ENCODE measurements around the gene WNK2.

WNK2 gene

DNA sequence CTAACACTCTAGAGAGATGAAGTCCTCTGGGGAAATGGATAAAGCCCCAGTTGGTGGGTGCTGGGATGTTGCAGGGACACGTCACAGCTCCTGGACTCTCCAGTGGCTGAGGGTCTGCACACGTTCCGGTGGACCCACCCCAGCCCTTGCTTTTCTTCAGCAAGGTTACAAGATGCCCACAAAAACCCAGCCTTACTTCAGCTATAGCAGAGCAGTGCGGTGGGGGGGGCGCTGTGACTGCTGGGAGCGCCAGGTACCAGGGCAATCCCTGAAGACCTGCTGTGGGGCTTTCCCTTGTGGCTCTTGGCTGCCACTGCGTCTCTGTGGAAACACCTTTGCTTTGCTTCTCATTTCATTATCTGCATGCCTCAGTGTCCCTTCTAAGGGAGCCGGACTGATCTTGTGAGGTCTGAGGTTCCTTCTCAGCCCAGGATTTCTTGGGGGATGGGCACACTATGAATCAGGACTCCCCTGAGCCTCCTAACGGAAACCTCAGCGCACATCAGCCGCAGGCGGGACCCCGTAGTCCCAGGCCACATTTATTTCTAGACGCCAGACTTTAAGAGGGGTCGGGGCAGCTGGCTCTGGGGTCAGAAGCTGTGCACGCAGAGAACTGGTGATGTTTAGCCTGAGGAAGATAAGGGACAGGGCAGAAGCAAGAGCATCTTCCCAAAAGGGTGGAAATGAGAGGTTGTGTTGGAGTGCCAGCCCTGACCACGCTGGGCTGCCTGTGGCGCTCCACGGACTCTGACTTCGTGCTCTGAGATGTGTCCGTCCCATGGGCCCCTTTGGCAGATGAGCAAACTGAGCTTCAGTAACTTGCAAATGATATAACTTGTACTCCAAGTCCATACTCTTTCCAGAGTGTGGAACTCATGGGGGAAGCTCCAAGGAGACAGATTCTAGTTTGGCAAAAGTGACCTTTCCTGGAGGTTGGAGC, 106.8 kb downstream of the WNK2 start:
- DNase-seq (ENCODE audit: low read depth): no peak
- H3K4me3 ChIP-seq (ENCODE audit: control insufficient read depth, low read depth, low read length): no peak overlapping the region
- TF ChIP-seq, protein P1, sequence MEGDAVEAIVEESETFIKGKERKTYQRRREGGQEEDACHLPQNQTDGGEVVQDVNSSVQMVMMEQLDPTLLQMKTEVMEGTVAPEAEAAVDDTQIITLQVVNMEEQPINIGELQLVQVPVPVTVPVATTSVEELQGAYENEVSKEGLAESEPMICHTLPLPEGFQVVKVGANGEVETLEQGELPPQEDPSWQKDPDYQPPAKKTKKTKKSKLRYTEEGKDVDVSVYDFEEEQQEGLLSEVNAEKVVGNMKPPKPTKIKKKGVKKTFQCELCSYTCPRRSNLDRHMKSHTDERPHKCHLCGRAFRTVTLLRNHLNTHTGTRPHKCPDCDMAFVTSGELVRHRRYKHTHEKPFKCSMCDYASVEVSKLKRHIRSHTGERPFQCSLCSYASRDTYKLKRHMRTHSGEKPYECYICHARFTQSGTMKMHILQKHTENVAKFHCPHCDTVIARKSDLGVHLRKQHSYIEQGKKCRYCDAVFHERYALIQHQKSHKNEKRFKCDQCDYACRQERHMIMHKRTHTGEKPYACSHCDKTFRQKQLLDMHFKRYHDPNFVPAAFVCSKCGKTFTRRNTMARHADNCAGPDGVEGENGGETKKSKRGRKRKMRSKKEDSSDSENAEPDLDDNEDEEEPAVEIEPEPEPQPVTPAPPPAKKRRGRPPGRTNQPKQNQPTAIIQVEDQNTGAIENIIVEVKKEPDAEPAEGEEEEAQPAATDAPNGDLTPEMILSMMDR (IDR thresholded peaks at IDR 0.05; ENCODE audit: control insufficient read depth, insufficient read depth, low read depth, low read length, missing control alignments): no peak

- no peak for DNase-seq (ENCODE audit: low read depth)
- TF ChIP-seq, protein P1 (IDR thresholded peaks at IDR 0.05; ENCODE audit: control insufficient read depth, insufficient read depth, low read depth, low read length, missing control alignments): no peak
- no peak overlapping the region for H3K4me3 ChIP-seq (ENCODE audit: control insufficient read depth, low read depth, low read length)
Measured at GRCh38 chr9:93291536-93292287, 107.8 kb downstream of the WNK2 start.

DNA sequence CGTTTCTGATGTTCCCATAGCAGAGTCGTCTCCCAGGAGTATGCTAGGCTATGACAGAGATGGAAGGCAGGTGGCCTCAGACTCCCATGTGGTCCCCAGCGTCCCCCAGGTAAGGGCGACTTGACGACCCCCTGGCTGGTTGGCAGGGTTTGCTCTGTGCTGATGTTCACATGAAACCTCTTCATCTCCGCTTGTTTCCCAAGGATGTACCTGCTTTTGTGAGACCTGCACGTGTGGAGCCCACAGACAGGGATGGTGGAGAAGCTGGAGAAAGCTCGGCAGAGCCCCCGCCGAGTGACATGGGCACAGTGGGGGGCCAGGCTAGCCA, 108.3 kb downstream of the WNK2 start:
- no peak overlapping the region for H3K4me3 ChIP-seq (ENCODE audit: control insufficient read depth, low read depth, low read length)
- no peak for DNase-seq (ENCODE audit: low read depth)
- TF ChIP-seq, protein P1 (IDR thresholded peaks at IDR 0.05; ENCODE audit: control insufficient read depth, insufficient read depth, low read depth, low read length, missing control alignments): no peak

- H3K4me3 ChIP-seq (ENCODE audit: control insufficient read depth, low read depth, low read length): no peak overlapping the region
- DNase-seq (ENCODE audit: low read depth): no peak
- TF ChIP-seq, protein P1 (IDR thresholded peaks at IDR 0.05; ENCODE audit: control insufficient read depth, insufficient read depth, low read depth, low read length, missing control alignments): no peak
Measured at GRCh38 chr9:93292664-93293328, 108.9 kb downstream of the WNK2 start.

- TF ChIP-seq, protein P1 (IDR thresholded peaks at IDR 0.05; ENCODE audit: control insufficient read depth, insufficient read depth, low read depth, low read length, missing control alignments): no peak
- DNase-seq (ENCODE audit: low read depth): no peak
- H3K4me3 ChIP-seq (ENCODE audit: control insufficient read depth, low read depth, low read length): no peak overlapping the region
Measured at GRCh38 chr9:93294011-93294410, 110.1 kb downstream of the WNK2 start.

GRCh38 chr9:93295031-93295430, 111.1 kb downstream of the WNK2 start:
- no peak for DNase-seq (ENCODE audit: low read depth)
- H3K4me3 ChIP-seq (ENCODE audit: control insufficient read depth, low read depth, low read length): no peak overlapping the region
- TF ChIP-seq, protein P1 (IDR thresholded peaks at IDR 0.05; ENCODE audit: control insufficient read depth, insufficient read depth, low read depth, low read length, missing control alignments): no peak

Measured in AG09309 (cell line).